Mesendoderm (in vitro differentiated cells): ENCODE results near the gene RFC3.

ENCODE experiments used
- DNase-seq: peaks from one replicate; pipeline ENCODE4 v3.0.0; 2013
- H2AK5ac ChIP-seq: 2 replicates; pipeline ENCODE4 v1.6.1; 2013; ENCODE audit warnings: low read length, inconsistent platforms
- H2BK120ac ChIP-seq: 2 replicates; pipeline ENCODE4 v1.6.1; 2013; ENCODE audit warnings: low read depth, mild to moderate bottlenecking, low read length, moderate library complexity, mixed read lengths
- H2BK15ac ChIP-seq: replicated peaks from 2 replicates; pipeline ENCODE4 v1.6.1; 2013; ENCODE audit warnings: low read depth, mild to moderate bottlenecking, moderate library complexity
- H2BK5ac ChIP-seq: 2 replicates; pipeline ENCODE4 v1.6.1; 2013; ENCODE audit warnings: low read length, inconsistent platforms
- H3K18ac ChIP-seq: 2 replicates; pipeline ENCODE4 v1.6.1; 2013; ENCODE audit warnings: mild to moderate bottlenecking, low read length, mixed read lengths
- H3K23ac ChIP-seq: one replicate; pipeline ENCODE4 v1.6.1; 2013; ENCODE audit warnings: low read length
- H3K27ac ChIP-seq: 2 replicates; pipeline ENCODE4 v1.5.1; 2013; ENCODE audit warnings: low read depth, mild to moderate bottlenecking, inconsistent platforms, low read length, moderate library complexity
- H3K27me3 ChIP-seq: 2 replicates; pipeline ENCODE4 v1.6.1; 2013; ENCODE audit warnings: low read length, control low read depth, mild to moderate bottlenecking, inconsistent platforms; ENCODE audit not compliant: insufficient read depth, poor library complexity
- H3K36me3 ChIP-seq: 2 replicates; pipeline ENCODE4 v1.6.1; 2013; ENCODE audit warnings: low read length, inconsistent platforms; ENCODE audit not compliant: control insufficient read depth, insufficient read depth
- H3K4ac ChIP-seq: one replicate; pipeline ENCODE4 v1.6.1; 2013; ENCODE audit warnings: low read depth, mild to moderate bottlenecking, low read length, moderate library complexity
- H3K4me1 ChIP-seq: 2 replicates; pipeline ENCODE4 v1.6.1; 2013; ENCODE audit warnings: low read depth, low read length, inconsistent platforms; ENCODE audit not compliant: control insufficient read depth
- H3K4me2 ChIP-seq: 2 replicates; pipeline ENCODE4 v1.6.1; 2013; ENCODE audit warnings: low read length
- H3K4me3 ChIP-seq: 2 replicates; pipeline ENCODE4 v1.5.1; 2013; ENCODE audit warnings: mild to moderate bottlenecking, low read length
- H3K56ac ChIP-seq: one replicate; pipeline ENCODE4 v1.6.1; 2013; ENCODE audit warnings: low read length
- H3K79me1 ChIP-seq: 2 replicates; pipeline ENCODE4 v1.6.1; 2013; ENCODE audit warnings: low read length, inconsistent platforms
- H3K79me2 ChIP-seq: 2 replicates; pipeline ENCODE4 v1.6.1; 2013; ENCODE audit warnings: mild to moderate bottlenecking, low read length; ENCODE audit not compliant: control insufficient read depth, insufficient read depth
- H3K9ac ChIP-seq: 2 replicates; pipeline ENCODE4 v1.6.1; 2013; ENCODE audit warnings: low read length, inconsistent platforms
- H4K5ac ChIP-seq: one replicate; pipeline ENCODE4 v1.6.1; 2013; ENCODE audit warnings: low read length
- H4K8ac ChIP-seq: one replicate; pipeline ENCODE4 v1.6.1; 2013; ENCODE audit warnings: low read depth, mild to moderate bottlenecking, control low read depth, low read length, moderate library complexity
- WGBS: extraction: QIAGEN DNeasy Blood & Tissue Kit; methylation state at CpG from one replicate; pipeline ENCODE4 v1.1.7; 2013; ENCODE audit warnings: low lambda C conversion rate, missing lambda C conversion rate; ENCODE audit not compliant: insufficient coverage; ENCODE audit errors: extremely low coverage; 5-methylcytosine and 5-hydroxymethylcytosine counted together

The RFC3 gene

DNA sequence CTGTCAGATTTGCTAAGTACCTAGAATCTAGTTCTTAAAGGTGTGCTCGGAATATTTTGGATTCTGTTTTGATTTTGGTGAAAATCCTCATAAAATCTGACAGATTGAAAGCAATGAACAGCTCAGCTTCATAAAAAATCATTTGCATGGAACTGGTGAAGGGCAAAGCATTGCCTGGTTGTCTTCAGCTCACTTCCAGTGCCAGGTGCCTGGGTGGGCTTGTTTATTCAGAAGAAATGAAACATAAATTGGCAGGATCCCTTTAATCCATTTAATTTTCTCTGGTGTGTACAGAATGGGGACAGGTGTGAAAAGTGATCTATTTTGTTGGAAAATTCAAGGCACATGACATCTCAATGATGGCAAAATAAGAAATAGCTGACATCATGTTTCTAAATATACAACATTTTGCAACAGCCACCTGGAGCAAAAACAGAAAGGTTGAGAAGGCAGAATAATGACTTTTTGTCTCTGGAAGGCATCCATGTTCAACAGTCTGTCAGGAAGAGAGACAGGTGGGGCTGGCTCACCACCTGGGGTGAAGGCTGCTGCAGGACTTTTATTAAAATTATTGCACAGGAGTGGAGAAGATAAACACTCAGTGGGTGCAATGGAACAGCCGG lies 52.2 kb downstream of the RFC3 start:
- Histone ChIP-seq H3K36me3 (no peaks in the 10 kb centered on the region), H3K79me2 (no peaks in the 10 kb centered on the region), H3K27ac (no peak overlapping the region), H3K18ac (no peak overlapping the region), H3K4me1 (no peaks in the 10 kb centered on the region), H3K9ac (no peak overlapping the region), H3K4ac (no peak overlapping the region), H3K23ac (no peak overlapping the region), H3K79me1 (no peaks in the 10 kb centered on the region), H2AK5ac (no peak overlapping the region), H2BK5ac (no peak overlapping the region), H4K5ac (no peak overlapping the region), H4K8ac (no peak overlapping the region), H2BK120ac (no peak overlapping the region), H3K4me3 (no peak overlapping the region), H3K4me2 (no peak overlapping the region), H3K56ac (no peak overlapping the region), H3K27me3 (no peaks in the 10 kb centered on the region), H2BK15ac (no peak overlapping the region)
- DNase-seq: no peak
- no CpG with 5 or more reads among the region's 2 CpGs for WGBS

DNA sequence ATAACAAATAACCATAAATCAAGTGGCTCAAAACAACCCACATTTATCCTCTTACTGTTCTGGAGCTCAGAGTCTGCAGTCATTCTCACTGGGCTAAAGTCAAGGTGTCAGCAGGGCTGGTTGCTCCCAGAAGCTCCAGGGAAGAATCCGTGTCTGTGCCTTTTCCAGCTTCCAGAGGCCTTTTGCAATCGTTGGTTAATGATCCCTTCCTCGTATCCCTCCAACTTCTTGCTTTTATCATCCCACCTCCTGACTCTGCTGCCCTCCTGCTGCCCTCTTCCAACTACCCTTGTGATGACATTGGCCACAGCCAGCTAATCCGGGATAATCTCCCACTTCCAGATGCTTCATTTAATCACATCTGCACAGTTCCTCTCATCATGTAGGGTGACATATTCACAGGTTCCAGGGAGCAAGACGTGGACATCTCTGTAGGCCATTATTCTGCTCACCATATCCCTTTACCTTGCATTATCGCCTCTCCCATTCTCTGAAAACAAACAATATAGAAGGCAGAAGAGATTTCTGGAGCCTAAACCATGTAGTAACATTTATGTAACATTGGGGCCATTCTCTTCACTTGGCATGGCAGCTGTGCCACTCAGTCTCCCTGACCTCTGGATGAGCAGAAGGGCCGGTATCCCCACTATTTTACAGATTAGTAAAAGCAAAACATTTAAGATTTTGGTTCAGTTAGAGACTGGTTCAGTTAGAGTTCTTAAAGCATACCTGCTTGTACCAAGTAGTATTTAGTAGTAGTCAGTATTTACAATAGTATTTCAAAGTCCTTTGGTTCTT lies 53.5 kb downstream of the RFC3 start:
- Histone ChIP-seq H2AK5ac (no peak overlapping the region), H3K23ac (no peak overlapping the region), H3K27me3 (no peaks in the 10 kb centered on the region), H3K4me1 (no peaks in the 10 kb centered on the region), H3K9ac (no peak overlapping the region), H3K4me3 (no peak overlapping the region), H3K27ac (no peak overlapping the region), H3K4ac (no peak overlapping the region), H3K79me2 (no peaks in the 10 kb centered on the region), H3K18ac (no peak overlapping the region), H4K8ac (no peak overlapping the region), H3K36me3 (no peaks in the 10 kb centered on the region), H2BK15ac (no peak overlapping the region), H3K4me2 (no peak overlapping the region), H3K79me1 (no peaks in the 10 kb centered on the region), H2BK120ac (no peak overlapping the region), H4K5ac (no peak overlapping the region), H3K56ac (no peak overlapping the region), H2BK5ac (no peak overlapping the region)
- DNase-seq: peak; percentile 43
- WGBS: no CpG with 5 or more reads among the region's 7 CpGs

DNA sequence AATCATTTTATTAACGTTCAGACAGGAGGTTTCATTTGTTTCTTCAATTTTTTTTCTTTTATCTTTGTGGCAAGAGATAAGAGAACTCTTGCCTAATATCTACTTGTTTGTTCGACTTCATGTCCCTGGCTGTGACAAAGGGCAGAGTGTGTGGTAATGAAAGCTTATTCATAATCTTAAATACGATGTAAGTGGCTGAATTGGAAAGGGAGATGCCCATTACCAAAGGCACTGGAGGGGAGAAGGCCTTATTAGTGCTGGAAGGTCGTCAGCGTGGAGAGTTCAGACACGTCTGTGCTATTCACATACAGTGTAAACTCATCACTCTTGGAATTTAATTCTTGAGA lies 54.0 kb downstream of the RFC3 start:
- WGBS: no CpG with 5 or more reads among the region's 6 CpGs
- no peak overlapping the region for H4K5ac ChIP-seq

DNA sequence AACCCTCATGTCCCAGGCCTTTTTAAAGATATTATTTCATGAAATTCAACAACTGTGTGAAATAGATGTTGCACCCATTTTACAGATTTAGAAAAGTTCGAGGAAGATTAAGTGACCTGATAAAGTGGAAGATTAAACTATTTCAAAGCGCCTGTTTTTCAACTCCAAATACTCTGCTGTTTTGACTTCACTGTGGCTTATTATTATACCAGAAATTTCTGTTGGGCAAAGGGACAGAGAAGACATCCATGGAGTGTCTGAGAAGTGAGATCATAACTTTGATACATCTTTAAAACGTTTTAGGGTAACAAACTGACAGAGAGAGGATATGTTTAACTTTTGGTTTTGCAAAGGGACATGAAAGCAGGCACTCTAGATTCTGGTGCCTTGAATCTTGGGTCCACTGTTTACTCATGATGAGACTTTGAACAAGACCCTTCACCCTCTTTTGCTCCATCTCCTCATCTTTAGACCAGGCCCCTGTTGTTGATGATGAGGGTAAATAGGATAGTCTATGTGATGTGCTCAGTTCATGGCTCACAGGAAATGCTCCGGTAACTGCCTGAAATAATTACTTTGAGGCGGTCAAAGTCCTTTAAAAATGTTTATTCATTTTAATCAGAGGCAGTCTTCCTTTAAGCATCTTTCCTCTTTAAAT lies 55.4 kb downstream of the RFC3 start:
- no peak overlapping the region for H4K8ac ChIP-seq
- no peak overlapping the region for H3K56ac ChIP-seq
- no CpG with 5 or more reads among the region's 5 CpGs for WGBS
- no peak overlapping the region for H3K23ac ChIP-seq
- H3K4ac ChIP-seq: no peak overlapping the region
- no peaks in the 10 kb centered on the region for H3K36me3 ChIP-seq
- DNase-seq: no peak
- no peak overlapping the region for H2BK120ac ChIP-seq
- H3K4me3 ChIP-seq: no peak overlapping the region
- no peak overlapping the region for H4K5ac ChIP-seq
- no peaks in the 10 kb centered on the region for H3K27me3 ChIP-seq
- H2BK15ac ChIP-seq: no peak overlapping the region
- no peaks in the 10 kb centered on the region for H3K79me2 ChIP-seq
- no peak overlapping the region for H3K9ac ChIP-seq
- no peak overlapping the region for H2BK5ac ChIP-seq
- no peaks in the 10 kb centered on the region for H3K4me1 ChIP-seq
- no peaks in the 10 kb centered on the region for H3K79me1 ChIP-seq
- no peak overlapping the region for H3K4me2 ChIP-seq
- no peak overlapping the region for H3K18ac ChIP-seq
- no peak overlapping the region for H2AK5ac ChIP-seq
- no peak overlapping the region for H3K27ac ChIP-seq

More for the DNA sequence above, 54.0 kb downstream of the RFC3 start:
- no peak overlapping the region for H2AK5ac ChIP-seq
- H3K23ac ChIP-seq: no peak overlapping the region
- H3K27me3 ChIP-seq: no peaks in the 10 kb centered on the region
- H3K36me3 ChIP-seq: no peaks in the 10 kb centered on the region
- no peak overlapping the region for H3K56ac ChIP-seq
- no peak overlapping the region for H4K8ac ChIP-seq
- H2BK5ac ChIP-seq: no peak overlapping the region
- no peak overlapping the region for H3K4ac ChIP-seq
- H3K79me1 ChIP-seq: no peaks in the 10 kb centered on the region
- H2BK15ac ChIP-seq: no peak overlapping the region
- H3K4me3 ChIP-seq: no peak overlapping the region
- H3K4me1 ChIP-seq: no peaks in the 10 kb centered on the region
- H3K27ac ChIP-seq: no peak overlapping the region
- H2BK120ac ChIP-seq: no peak overlapping the region
- no peak overlapping the region for H3K4me2 ChIP-seq
- no peaks in the 10 kb centered on the region for H3K79me2 ChIP-seq
- no peak overlapping the region for H3K9ac ChIP-seq
- DNase-seq: no peak
- H3K18ac ChIP-seq: no peak overlapping the region

DNA sequence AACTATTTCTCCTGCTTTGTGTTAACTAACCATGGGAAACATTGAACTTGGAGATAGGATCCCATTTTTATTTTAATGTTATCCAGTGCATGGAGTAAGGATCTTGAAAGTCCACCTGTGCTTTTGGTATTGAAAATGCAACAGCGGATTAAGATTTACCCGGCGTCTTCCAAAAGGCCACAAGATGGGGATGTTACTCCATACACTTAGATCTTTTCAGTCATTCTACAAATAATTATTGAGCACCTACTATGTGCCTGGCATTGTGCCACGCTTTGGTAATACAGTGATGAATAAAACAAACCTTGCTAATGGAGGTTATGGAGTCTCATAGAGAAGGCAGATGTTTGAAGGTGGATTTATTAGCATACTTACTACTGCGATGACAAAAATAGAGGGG lies 56.9 kb downstream of the RFC3 start:
- Histone ChIP-seq H3K23ac (no peak overlapping the region), H2BK15ac (no peak overlapping the region), H3K4ac (no peak overlapping the region), H3K27ac (no peak overlapping the region), H3K4me3 (no peak overlapping the region), H3K79me2 (no peaks in the 10 kb centered on the region), H3K56ac (no peak overlapping the region), H3K4me1 (no peaks in the 10 kb centered on the region), H4K8ac (no peak overlapping the region), H2BK5ac (no peak overlapping the region), H3K9ac (no peak overlapping the region), H3K36me3 (no peaks in the 10 kb centered on the region), H3K18ac (no peak overlapping the region), H3K27me3 (no peaks in the 10 kb centered on the region), H3K79me1 (no peaks in the 10 kb centered on the region), H2BK120ac (no peak overlapping the region), H3K4me2 (no peak overlapping the region), H2AK5ac (no peak overlapping the region), H4K5ac (no peak overlapping the region)
- WGBS: no CpG with 5 or more reads among the region's 5 CpGs
- peak; percentile 7 for DNase-seq
